Right renal pelvis (tissue), 4 donors: ENCODE results near the gene ITSN2. TPM values are rescaled to one million over a fixed set of nuclear protein-coding genes. Genes with fewer than 3 reads are reported as not detected.
"Not testable (repeated sequence)": the region's sequence is repeated elsewhere in the genome, so short reads cannot be mapped to it uniquely, and the experiment has no call there.

Source experiments
- DNase-seq, 4 donors: peaks; one replicate each; pipeline ENCODE4 v3.0.0-alpha.2; 2013; ENCODE audit warnings: low read depth in 4 of 4, low spot score in 3 of 4, missing footprints in 1 of 4
- polyA plus RNA-seq, 4 donors: library from polyadenylated mRNA; unstranded; fragments of 120-200 nt; gene quantifications; one replicate each; pipeline ENCODE4 v1.2.1, GENCODE V29; 2013; ENCODE audit not compliant: insufficient read length in 4 of 4

Gene ITSN2
- 10 to 100 TPM; 25.2 to 32.4 (median 28.8) TPM for polyA plus RNA-seq

DNA sequence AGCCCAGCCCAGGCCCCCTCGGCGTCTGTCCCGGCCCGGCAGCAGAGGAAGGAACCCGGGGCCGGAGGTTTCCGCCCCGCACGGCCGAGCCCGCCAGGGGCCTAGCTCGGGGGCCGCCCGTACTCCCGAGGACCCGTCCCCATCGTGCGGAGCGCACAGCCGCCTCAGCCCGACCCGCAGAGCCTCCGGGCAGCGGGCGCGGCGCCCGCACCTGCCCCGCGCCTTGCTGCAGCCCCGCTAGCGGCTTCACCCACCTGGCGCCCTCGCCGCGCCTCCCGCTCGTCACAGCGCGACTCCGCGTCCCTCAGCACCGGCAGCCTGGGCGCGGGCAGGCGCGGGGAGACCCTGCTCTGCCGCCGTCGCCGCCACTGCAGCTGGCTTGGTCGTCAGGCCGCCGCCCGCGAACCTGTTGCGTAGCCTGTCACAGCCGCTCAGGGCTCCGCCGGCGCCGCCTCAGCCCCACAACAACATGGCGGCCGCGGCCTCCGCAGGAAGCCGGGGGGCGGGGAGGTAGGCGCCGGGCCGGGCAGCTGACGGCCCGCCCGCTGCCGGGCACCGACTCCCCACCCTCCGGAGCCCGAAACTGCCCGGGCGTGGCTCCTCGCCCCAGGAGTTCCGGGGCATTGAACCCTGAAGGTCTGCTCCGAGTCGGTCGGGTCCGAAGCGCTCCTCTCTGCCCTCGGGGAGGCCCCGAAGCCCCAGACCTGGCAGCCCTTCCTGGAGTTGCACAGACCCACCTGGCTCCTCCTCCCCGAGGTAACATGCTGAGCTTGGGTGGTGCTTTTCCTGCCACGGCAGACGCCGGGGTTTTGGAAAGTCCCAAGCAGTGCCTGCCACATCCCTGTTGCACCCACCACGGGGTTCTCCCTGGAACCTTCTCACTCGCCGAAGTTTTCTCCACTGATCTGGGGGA, at the start of gene ITSN2:
TSS of gene ITSN2 (minus strand) at position 487 of the 913 bp plus-strand sequence. CDS start 32,454 bp downstream, outside the sequence.
- peak in 2 of 4 donors; percentile 48 to 59 for DNase-seq

DNA sequence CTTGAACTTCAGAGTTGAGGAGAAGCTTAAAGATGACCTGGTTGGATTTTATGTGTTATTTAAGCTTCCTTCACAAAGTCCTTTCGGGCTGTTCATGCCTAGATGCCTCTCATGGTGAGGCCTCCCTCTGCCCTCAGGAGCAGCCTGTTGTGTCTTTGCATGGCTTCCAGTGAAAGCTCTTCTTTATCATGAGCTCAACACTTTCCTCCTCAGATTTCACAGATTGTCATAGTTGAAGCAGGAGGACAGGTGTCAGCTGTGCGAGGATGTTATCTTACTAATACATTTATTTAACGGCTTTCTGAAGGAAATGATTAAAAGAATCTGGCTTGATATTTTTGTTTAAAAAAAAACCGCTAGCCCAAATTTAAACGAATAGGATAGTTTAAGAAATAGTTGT, 48.8 kb upstream of the ITSN2 start:
- DNase-seq: no peak

DNA sequence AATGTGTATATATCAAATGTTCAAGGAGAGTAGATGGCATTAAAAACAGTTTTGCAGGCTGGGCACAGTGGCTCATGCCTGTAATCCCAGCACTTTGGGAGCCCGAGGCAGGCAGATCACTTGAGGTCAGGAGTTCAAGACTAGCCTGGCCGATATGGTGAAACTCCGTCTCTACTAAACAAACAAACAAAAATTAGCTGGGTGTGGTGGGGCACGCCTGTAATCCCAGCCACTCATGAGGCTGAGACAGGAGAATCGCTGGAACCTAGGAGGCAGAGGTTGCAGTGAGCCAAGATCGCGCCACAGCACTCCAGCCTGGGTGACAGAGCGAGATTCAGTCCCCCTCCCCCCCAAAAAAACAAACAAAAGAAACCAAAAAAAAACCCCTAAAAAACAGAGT, 48.4 kb upstream of the ITSN2 start:
- DNase-seq: not testable (repeated sequence)

DNA sequence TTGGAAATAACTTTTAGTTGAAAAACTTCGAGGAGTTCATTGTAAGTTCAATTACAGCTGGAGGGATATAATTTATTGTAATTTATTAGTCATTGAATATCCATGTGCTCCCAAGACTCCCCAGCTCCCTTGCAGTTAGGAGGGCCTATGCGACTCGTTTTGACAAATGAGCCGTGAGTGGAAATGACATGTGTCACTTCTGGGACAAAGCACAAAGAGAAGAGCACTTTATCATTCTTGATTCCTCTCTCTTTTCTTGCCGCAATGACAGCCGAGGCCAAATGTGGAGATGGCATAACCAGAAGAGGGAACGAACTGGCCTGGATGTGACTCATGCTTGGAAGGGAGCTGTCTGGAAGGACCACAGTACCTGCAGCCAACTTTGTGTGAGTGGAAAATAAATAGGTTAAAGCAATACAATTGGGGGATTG, 44.2 kb upstream of the ITSN2 start:
- DNase-seq: no peak

DNA sequence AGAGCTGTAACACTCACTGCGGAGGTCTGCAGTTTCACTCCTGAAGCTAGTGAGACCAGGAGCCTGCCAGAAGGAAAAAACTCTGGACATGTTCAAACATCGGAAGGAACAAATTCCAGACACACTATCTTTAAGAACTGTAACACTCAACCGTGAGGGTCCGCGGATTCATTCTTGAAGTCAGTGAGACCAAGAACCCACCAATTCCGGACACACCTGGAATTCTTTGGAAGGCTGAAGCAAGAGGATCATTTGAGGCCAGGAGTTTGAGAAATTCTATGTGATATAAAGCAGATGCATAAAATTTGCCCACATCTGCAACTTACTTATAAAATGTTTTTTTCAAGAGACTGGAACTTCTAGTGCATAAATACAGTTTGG, 43.5 kb upstream of the ITSN2 start:
- DNase-seq: no peak

DNA sequence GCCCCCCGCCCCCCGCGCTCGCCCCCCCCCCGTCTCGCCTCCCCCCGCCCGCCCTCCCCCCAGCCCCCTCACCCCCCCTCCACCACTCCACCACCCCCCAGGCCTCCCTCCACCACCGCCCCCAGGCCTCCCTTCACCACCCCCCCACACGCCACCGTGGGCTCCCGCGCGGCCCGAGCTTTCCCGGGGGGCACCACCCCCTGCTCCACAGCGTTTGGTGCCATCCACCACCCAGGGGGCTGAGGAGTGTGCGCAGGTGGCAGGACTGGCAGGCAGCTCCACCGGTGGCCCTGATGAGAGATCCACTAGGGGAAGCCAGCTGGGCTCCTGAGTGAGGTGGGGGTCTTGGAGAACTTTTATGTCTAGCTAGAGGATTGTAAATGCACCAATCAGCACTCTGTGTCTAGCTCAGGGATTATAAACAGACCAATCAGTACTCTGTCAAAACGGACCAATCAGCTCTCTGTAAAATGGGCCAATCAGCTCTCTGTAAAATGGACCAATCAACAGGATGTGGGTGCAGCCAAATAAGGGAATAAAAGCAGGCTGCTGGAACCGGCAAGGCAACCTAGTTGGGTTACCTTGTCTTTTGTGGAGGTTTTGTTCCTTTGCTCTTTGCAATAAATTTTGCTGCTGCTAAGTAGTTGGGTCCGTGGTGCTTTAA, 43.0 kb upstream of the ITSN2 start:
- no peak for DNase-seq

DNA sequence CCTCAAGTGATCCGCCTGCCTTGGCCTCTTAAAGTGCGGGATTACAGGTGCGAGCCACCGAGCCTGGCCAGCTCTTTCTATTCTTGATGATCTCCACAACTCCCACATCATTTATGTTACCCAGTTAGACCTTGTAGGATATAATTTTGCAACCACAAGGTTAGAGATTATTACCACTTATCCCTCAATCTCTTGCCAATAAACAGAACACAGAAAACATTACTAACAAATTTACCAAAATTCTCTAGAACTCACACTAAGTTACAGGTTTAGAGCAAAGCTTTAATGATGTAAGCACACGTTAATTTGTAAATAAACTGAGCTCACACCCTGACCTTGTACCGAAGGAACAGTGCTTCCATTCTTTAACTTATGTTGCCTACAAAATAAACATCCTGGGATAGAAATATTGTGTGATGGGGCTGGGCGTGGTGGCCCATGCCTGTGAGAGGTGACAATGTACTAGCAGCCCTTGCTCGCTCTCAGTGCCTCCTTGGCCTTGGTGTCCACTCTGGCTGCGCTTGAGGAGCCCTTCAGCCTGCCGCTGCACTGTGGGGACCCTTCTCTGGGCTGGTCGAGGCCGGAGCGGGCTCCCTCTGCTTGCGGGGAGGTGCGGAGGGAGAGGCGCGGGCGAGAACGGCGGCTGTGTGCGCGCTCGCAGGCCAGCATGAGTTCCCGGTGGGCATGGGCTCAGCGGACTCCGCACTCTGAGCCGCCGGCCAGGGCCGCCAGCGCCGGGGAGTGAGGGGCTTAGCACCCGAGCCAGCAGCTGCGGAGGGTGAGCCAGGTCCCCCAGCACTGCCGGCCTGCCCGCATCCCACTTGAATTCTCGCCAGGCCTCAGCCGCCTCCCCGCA, 42.1 kb upstream of the ITSN2 start:
- DNase-seq: no peak

DNA sequence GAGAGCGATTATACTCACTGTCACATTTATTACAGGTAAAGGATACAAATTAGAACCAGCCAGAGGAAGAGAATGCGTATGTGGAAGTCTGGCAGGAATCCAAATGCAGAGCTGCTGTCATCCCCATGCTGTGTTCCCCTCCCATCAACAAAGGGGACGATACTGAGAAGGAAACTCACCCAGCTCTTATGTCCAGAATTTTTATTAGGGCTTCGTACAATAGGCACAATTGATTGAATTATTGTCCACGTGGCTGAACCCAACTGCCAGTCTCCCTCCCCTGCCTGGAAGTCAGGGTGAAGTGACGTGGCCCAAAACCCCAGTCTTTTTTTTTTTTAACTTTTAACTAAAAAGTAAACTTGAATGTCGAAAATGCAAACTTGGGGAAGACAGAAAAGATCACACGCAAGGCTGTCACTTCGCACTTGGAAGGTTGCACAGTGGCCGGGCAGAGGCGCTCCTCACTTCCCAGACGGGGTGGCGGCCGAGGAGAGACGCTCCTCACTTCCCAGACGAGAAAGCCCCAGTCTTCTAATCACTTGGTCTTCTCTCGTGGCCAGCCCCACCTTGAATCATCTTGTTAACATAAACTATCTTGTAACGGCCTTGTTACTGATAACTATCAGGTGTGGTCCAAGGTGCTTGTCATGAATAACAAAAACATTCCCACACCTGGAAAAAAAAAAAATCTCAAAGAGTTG, 40.0 kb upstream of the ITSN2 start:
- DNase-seq: no peak

DNA sequence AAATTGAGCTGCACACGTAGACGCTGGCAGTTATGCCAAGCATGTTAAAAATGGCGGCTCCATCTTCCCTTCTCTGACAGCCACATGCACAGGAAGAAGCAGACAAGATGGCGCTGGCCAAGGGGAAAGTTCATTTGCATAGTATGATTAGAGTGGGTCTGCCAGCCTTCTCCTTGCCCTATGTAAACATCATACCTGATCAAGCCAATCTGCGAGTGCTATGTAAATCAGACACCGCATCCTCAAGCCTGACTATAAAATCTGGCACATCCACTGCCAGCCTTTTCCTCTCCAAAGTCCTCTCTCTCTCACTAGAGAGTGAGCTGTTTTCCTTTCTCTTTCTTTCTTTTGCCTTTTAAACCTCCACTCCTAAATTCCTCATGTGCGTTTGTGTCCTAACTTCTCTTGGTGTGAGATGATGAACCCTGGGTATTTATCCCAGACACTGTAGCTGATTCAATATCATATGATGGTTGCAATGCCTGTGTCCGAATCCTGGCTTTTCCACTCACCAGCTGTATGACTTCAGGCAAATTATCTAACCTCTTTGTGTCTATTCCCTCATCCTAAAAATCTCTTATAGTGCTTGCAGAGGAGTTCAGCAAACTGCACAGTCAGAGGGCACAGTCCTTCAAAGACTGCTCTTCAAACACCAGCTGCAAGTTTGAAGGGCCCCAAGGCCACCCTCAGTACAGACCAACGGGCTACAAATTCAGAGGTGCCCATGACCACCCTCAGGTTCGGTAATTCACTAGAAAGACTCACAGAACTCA, 39.3 kb upstream of the ITSN2 start:
- DNase-seq: no peak

DNA sequence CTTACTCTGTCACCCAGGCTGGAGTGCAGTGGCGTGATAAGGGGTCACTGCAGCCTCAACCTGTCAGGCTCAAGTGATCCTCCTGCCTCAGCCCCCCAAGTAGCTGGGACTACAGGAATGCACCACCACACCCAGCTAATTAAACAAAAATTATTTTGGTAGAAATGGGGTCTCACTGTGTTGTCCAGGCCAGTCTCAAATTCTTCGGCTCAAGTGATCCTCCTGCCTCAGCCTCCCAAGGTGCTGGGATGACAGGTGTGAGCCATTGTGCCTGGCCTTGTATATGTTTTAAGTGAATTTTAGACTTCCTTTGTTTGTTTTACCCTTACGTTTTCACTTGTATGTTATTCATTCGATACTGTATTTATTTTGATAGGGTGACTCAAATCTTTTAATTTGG, 34.7 kb upstream of the ITSN2 start:
- no peak for DNase-seq

DNA sequence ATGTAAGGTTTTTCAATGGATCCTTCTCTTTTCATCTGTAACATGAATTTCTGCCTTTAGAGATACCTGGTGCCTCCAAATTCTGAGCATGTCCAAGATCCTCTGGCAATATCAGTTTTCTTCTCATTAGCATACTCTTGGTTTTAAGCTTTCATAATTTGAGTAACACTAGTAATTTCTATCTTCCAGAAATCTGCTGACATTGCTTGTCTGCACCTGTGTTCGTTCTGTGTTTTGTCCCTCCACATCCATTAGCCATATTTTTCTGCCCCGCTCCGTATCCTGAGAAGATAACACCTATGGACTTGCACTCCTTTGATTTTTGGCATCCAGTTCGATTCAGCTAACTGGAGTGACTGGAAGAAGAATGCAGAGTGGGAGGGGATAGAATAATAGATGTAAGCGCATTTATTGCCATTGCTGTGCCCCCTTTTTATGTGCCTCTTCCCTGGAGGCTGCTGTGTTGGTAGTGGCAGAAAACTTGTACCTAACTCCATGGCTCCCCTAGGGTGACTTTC, 32.3 kb upstream of the ITSN2 start:
- no peak for DNase-seq

DNA sequence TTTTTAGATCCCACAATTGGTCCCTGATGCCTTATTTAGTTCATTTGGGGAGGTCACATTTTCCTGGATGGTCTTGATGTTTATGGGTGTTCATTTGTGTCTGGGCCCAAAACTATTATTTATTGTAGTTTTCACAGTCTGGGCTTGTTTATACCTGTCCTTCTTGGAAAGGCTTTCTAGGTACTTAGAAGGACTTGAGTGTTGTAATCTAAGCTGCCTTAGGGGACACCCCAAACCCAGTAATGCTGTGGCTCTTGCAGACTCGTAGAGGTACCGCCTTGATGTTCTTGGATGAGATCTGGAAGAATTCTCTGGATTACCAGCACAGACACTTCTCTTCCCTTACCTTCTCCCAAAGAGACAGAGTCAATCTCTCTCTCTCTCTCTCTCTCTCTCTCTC, 25.0 kb upstream of the ITSN2 start:
- DNase-seq: no peak

DNA sequence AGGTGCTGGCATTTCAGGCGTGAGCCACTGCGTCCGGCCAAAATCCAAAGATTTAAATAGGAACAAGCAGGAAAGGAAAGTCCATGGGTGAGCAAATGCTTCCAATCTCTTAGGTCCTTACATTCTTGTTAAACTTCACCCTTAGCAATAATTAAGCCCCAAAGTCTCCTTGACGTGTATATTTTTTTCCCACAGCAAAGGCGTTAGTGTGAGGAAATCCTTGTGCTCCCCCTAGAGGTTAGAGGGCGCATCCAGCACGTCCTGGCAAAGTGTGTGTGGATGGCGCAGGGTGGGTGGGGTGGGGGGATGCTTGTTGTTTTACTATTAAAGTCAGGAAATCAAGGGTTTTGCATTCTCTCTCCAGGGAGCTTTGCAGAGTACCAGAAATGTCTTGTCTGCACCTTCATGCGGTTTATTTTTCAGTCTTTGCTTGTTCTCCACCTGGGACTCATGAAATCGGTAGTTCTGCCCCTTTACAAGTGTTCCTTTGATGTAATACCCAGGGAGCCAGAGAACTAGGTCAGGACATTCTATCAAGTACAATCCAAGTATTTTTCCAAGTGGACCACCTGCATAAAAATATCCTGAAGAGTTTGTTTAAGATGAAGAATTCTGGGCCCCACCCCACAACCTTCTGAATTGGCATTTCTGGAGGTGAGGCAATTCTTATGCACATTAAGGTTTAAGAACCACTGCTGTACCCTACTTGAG, 22.2 kb upstream of the ITSN2 start:
- peak in 1 of 4 donors; percentile 68 for DNase-seq

DNA sequence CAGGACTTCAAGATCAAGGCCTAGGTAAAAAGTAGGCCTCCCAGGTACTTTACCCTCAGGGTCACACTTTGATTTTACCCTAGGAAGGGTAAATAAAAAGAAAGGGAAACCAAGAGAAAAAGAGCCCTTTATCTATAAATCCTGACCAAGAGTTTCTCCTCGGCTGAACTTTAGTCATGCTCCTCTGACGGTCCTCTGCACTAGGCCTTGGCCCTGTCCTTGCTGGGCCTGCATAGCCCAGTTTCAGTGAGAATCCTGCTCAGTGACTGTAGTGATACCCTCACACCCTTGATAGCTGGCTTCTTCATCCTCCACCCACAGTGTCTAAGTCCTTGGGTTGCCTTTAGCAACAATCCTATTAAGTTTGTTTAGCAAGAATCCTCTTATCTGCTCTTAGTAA, 20.5 kb upstream of the ITSN2 start:
- DNase-seq: no peak

DNA sequence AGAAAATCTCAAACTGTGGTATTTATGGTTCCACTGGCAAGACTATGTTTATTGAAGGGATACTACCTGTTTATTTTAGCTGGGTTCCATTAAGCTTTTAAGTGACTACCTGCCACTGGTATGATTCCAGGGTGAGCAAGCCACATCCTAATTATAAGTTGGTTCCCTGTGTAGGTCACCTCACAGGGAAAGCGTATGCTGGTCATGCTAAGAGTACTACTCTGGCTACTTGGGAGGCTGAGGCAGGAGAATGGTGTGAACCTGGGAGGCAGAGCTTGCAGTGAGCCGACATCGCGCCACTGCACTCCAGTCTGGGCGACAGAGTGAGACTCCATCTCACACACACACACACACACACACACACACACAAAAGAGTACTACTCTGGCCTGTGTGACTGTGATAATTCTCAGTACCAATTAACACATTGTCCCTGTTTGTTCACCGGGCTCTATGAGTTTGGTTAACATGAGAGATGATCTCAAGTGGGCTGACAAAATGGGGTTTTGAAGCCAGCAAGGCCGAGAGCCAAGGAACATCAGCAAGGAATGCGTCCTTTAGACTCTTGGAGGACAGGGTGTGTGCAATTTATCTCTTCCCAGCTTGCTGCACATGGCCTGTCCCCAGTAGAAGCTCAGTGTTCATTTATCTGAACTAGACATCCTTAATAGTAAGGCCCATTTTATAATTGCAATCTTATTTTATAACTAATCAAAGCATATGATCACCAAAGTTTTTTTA, 15.2 kb upstream of the ITSN2 start:
- no peak for DNase-seq

DNA sequence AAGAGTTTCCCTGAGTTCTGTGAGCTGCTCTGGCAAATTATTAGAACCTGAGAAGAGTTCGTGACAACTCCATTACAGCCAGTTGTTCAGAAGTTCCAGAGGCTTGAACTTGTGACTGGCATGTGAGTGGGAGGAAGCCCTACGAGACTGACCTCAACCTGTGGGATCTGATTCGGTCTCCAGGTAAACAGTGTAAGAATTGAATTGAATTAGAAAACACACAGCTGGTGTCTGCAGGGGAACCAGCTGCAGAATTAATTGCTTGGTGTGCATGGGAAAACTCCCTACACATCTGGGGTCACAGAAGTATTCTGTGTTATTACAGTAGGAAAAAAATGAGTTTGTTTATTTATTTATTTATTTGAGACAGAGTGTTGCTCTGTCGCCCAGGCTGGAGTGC, 14.0 kb upstream of the ITSN2 start:
- no peak for DNase-seq

DNA sequence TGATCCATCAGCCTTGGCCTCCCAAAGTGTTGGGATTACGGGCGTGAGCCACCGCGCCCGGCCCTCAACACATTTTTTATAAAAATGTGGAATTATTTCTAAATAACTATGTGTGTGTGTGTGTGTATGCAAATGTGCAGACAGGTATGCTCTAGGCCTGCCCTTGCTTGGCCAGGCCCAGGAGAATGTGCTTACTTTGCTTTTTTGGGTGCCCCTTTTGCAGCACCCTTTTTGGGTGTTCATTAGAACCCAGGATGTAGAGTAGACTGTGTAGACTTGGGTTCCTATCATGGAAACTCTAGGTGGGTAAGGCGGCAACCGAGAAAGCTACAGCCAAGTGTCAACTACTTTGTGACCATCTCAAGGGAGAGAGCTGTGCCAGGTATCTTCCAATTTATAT, 11.7 kb upstream of the ITSN2 start:
- no peak for DNase-seq

DNA sequence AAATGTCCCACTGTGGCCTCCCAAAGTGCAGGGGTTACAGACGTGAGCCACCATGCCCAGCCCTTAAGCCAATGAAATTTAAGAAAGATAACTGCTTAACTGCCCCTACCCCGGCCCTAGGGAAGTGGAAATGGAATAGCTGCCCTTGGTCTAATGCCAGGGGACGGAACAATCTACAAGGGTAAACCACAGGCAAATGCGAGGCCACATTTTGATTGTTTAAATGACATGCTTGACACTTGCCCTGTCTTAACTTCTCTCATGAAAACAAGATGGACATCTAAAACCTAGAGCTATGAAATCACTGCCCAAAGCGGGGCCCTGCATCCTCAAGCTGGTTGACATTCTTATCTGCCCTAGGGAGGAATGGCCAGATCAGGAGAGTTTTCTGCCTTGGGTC, 5.5 kb upstream of the ITSN2 start:
- DNase-seq: no peak
